ENCODE measurements around the gene XPNPEP1. TPM values are rescaled to one million over a fixed set of nuclear protein-coding genes. Genes with fewer than 3 reads are reported as not detected.

XPNPEP1 gene
- polyA plus RNA-seq, 3 donors, result 32.1 to 62.1 (median 38.4) TPM

DNA sequence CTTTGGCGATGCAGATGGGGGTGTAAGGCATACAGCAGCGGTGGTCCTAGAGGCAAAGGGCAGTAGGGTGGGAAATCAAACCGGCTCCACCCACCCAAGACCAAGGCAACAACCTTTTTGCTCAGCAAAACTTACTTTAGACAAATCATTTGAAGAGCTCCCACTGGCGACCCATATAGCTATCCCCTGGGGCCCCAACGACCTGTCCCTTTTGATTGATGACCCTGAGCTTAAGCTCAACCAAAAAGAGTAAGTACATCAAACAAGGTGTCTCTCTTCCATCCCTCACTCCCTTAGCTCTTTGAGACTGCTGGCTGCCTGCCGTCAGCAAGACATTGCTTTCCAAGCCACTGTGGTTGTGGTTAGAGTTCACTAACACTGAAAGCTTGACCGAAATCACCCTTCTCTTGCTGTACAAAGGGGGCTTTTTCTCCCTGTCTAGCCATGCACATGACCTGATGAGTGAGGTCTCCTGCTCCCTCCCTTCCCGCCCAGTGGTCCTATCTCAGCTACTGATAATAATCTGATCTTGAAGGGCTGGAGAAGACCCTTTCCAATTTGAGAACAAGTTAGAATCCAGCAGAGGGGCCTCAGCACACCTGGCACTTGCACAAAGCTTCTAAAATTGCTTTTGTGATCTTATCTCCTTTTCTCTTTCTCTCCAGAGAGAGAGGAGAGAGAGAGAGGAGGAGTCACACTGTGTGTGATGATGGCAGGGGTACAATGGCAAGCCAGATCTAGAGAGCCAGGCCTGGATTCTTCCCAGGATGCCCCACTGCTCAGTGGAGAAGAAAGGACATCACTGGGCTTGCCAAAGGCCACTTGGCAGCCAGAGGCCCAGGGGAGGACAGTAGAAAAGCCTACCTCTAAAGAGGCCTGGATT, 42.2 kb downstream of the XPNPEP1 start:
- no peak for DNase-seq
- H3K4me3 Mint-ChIP-seq, result no peak overlapping the region
- intact Hi-C loops (cut with micrococcal nuclease), result loop anchor here in 1 of 2 donors (10.0 kb wide), 1 partner anchor 244 kb away; no protein-coding TSS in a partner anchor
- WGBS (ENCODE audit: insufficient coverage), result 96% methylated on average over 4 of the region's 8 CpGs
- H3K4me1 Mint-ChIP-seq, result peaks cover 7% of the 10 kb centered on the region
- no peak overlapping the region for H2AFZ ChIP-seq (ENCODE audit: insufficient read depth, low read depth, low read length, poor library complexity, severe bottlenecking)
- no peaks in the 10 kb centered on the region for H3K79me2 ChIP-seq (ENCODE audit: insufficient read depth, low read length)
- TF ChIP-seq, protein P1, sequence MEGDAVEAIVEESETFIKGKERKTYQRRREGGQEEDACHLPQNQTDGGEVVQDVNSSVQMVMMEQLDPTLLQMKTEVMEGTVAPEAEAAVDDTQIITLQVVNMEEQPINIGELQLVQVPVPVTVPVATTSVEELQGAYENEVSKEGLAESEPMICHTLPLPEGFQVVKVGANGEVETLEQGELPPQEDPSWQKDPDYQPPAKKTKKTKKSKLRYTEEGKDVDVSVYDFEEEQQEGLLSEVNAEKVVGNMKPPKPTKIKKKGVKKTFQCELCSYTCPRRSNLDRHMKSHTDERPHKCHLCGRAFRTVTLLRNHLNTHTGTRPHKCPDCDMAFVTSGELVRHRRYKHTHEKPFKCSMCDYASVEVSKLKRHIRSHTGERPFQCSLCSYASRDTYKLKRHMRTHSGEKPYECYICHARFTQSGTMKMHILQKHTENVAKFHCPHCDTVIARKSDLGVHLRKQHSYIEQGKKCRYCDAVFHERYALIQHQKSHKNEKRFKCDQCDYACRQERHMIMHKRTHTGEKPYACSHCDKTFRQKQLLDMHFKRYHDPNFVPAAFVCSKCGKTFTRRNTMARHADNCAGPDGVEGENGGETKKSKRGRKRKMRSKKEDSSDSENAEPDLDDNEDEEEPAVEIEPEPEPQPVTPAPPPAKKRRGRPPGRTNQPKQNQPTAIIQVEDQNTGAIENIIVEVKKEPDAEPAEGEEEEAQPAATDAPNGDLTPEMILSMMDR (IDR thresholded peaks at IDR 0.05), result no peak
- H3K4me3 ChIP-seq (replicated peaks in 1 of 3; ENCODE audit: low read depth in 2 of 3, low read length in 3 of 3), result no peak overlapping the region
- H3K27ac ChIP-seq (ENCODE audit: low read depth in 1 of 2, low read length in 2 of 2), result no peak overlapping the region
- H3K27ac Mint-ChIP-seq, result peak overlapping the region in 4 of 7 donors; percentile 26 to 74 (median 50)
- H3K4me1 ChIP-seq (ENCODE audit: control insufficient read depth in 1 of 2, insufficient read depth in 2 of 2, low read length in 2 of 2), result peaks cover 0 to 3% of the 10 kb centered on the region in 2 donors
- no peaks in the 10 kb centered on the region for H3K27me3 Mint-ChIP-seq (ENCODE audit: low read depth in 3 of 3)
- no peaks in the 10 kb centered on the region for H3K9me3 ChIP-seq (replicated peaks in 1 of 2; ENCODE audit: control insufficient read depth in 1 of 2, insufficient read depth in 1 of 2, low read length in 2 of 2)
- peaks cover 79 to 83% of the 10 kb centered on the region in 2 donors for H3K36me3 Mint-ChIP-seq
- no peak overlapping the region for H3K9ac ChIP-seq (ENCODE audit: insufficient read depth, low read length, poor library complexity, severe bottlenecking)
- no peaks in the 10 kb centered on the region for H3K9me3 Mint-ChIP-seq
- H3K27me3 ChIP-seq (ENCODE audit: control insufficient read depth in 2 of 2, insufficient read depth in 2 of 2, low read length in 2 of 2), result no peaks in the 10 kb centered on the region
- H4K20me1 ChIP-seq (ENCODE audit: insufficient read depth, low read length), result no peaks in the 10 kb centered on the region
- H3K4me2 ChIP-seq (replicated peaks; ENCODE audit: extremely low read depth, low read length, poor library complexity, severe bottlenecking), result no peak overlapping the region
- H3K36me3 ChIP-seq (replicated peaks in 1 of 2; ENCODE audit: control insufficient read depth in 1 of 2, insufficient read depth in 2 of 2, low read length in 2 of 2), result peaks cover 64 to 89% of the 10 kb centered on the region in 2 donors

DNA sequence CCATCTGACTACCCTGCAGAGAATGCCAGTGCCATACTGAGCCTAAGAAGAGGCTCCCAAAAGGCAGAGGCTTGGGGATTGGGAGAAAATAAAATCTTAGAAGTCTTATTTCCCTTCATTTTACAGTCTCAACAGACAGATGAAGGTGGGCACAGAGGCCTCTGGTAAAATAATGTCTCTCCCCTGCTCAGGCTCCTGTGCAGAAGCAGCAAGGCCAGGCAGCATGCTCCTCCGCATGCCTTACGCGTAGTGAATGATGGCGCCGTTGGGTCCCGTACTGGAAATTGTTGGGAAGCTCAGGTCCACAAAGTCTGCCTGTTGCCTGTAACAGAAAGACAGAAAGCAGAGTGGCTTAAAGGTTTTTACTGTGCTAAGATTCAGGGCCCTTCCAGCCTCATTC, 45.8 kb downstream of the XPNPEP1 start:
- WGBS (ENCODE audit: insufficient coverage), result 100% methylated on average over 6 of the region's 6 CpGs
- H3K9me3 ChIP-seq (replicated peaks in 1 of 2; ENCODE audit: control insufficient read depth in 1 of 2, insufficient read depth in 1 of 2, low read length in 2 of 2), result no peaks in the 10 kb centered on the region
- intact Hi-C loops (cut with micrococcal nuclease), result no loop called here
- no peak for DNase-seq
- no peak overlapping the region for H3K4me3 Mint-ChIP-seq
- no peak overlapping the region for H2AFZ ChIP-seq (ENCODE audit: insufficient read depth, low read depth, low read length, poor library complexity, severe bottlenecking)
- H3K4me1 Mint-ChIP-seq, result no peaks in the 10 kb centered on the region
- peak overlapping the region in 1 of 7 donors; percentile 20 for H3K27ac Mint-ChIP-seq
- H3K27ac ChIP-seq (ENCODE audit: low read depth in 1 of 2, low read length in 2 of 2), result no peak overlapping the region
- H3K79me2 ChIP-seq (ENCODE audit: insufficient read depth, low read length), result no peaks in the 10 kb centered on the region
- TF ChIP-seq, protein P1 (IDR thresholded peaks at IDR 0.05), result no peak
- H3K9ac ChIP-seq (ENCODE audit: insufficient read depth, low read length, poor library complexity, severe bottlenecking), result no peak overlapping the region
- H3K4me1 ChIP-seq (ENCODE audit: control insufficient read depth in 1 of 2, insufficient read depth in 2 of 2, low read length in 2 of 2), result no peaks in the 10 kb centered on the region
- no peak overlapping the region for H3K4me3 ChIP-seq (replicated peaks in 1 of 3; ENCODE audit: low read depth in 2 of 3, low read length in 3 of 3)
- peaks cover 84 to 91% of the 10 kb centered on the region in 2 donors for H3K36me3 ChIP-seq (replicated peaks in 1 of 2; ENCODE audit: control insufficient read depth in 1 of 2, insufficient read depth in 2 of 2, low read length in 2 of 2)
- peaks cover 86 to 90% of the 10 kb centered on the region in 2 donors for H3K36me3 Mint-ChIP-seq
- H3K4me2 ChIP-seq (replicated peaks; ENCODE audit: extremely low read depth, low read length, poor library complexity, severe bottlenecking), result no peak overlapping the region
- no peaks in the 10 kb centered on the region for H3K27me3 ChIP-seq (ENCODE audit: control insufficient read depth in 2 of 2, insufficient read depth in 2 of 2, low read length in 2 of 2)
- H4K20me1 ChIP-seq (ENCODE audit: insufficient read depth, low read length), result no peaks in the 10 kb centered on the region
- no peaks in the 10 kb centered on the region for H3K9me3 Mint-ChIP-seq
- no peaks in the 10 kb centered on the region for H3K27me3 Mint-ChIP-seq (ENCODE audit: low read depth in 3 of 3)
